Coronary artery (tissue), 2 donors: Measurements from ENCODE around the gene NCKAP5.

Experiments
- DNase-seq: peaks from one replicate; pipeline ENCODE4 v3.0.0-alpha.2; 2017; ENCODE audit warnings: low spot score
- H3K27ac ChIP-seq, 2 donors: fragments of 200-600 bp; sonication (generic); one replicate each; pipeline ENCODE4 v1.5.1; 2016 to 2019
- H3K4me3 ChIP-seq: fragments of 200-600 bp; sonication (generic); 2 replicates; pipeline ENCODE4 v1.5.1; 2016; ENCODE audit warnings: mild to moderate bottlenecking, moderate library complexity
- TF ChIP-seq, protein P1 (sequence below): fragments of 200-600 bp; sonication (generic); IDR thresholded peaks from one replicate; pipeline ENCODE4 v1.5.1; 2019; ENCODE audit warnings: antibody characterized with exemption

Gene NCKAP5

DNA sequence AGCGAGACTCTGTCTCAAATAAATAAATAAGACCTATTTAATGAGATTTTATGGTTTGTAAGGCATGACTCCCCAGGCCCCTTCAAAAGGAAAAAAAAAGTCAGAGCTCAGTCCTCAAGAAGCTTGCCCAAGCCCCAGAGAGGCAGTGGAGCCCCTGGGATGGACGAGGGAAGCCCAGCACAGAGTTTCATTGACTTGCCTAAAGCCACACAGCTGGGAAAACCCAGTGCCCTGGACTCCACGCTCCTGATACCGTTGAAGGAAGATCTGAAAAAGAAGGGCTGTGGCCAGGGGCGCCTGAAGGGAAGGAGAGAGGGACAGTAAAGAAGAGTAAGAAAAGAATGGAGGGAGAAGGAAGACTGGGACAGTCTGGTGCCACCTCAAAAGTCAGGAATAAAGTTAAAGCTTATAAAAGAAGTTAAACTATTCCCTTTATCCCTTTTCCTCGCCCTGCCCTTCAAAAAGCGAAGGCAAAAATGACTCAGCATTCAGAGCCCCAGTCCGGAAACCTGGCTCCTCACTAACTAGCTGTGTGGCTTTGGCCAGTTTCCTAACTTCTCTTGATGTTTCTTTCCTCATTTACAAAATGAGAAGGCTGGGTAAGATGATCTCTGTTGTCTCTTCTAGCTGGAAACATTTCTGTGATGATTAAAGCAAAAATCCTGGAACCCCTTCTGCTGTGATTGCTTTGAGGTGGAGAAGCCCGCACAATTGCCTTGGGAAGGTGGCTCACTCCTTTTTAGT, 945.0 kb downstream of the NCKAP5 start:
- Histone ChIP-seq H3K4me3 (no peak overlapping the region), H3K27ac (no peak overlapping the region)
- TF ChIP-seq, protein P1, sequence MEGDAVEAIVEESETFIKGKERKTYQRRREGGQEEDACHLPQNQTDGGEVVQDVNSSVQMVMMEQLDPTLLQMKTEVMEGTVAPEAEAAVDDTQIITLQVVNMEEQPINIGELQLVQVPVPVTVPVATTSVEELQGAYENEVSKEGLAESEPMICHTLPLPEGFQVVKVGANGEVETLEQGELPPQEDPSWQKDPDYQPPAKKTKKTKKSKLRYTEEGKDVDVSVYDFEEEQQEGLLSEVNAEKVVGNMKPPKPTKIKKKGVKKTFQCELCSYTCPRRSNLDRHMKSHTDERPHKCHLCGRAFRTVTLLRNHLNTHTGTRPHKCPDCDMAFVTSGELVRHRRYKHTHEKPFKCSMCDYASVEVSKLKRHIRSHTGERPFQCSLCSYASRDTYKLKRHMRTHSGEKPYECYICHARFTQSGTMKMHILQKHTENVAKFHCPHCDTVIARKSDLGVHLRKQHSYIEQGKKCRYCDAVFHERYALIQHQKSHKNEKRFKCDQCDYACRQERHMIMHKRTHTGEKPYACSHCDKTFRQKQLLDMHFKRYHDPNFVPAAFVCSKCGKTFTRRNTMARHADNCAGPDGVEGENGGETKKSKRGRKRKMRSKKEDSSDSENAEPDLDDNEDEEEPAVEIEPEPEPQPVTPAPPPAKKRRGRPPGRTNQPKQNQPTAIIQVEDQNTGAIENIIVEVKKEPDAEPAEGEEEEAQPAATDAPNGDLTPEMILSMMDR: no peak
- DNase-seq: no peak
